Measurements from ENCODE around the gene ZNF445. TPM values are rescaled to one million over a fixed set of nuclear protein-coding genes. Genes with fewer than 3 reads are reported as not detected.
A peak's percentile ranks its signal among the peaks of the same experiment; 100 is the strongest.

ZNF445 gene
- total and polyA plus RNA-seq, 9 of the 15 experiments (the other 6 are each of a cell fraction or from before 2014, with no cell fraction given), result 1.2 to 26.9 (median 10.6) TPM

- ChIA-PET CTCF (ENCODE audit: low intra/inter-chr PET ratio) (no interaction called here), POLR2A (interaction anchor here (0.5 to 2.9 kb wide), 6 partner anchors 8 to 337 kb away, joined by 3 to 12 read pairs (median 3); partner anchors contain the start of genes KIF15 and ZNF502)
- Histone ChIP-seq H3K4me1 (replicated peaks in 1 of 2; ENCODE audit: control insufficient read depth in 2 of 2, insufficient read depth in 2 of 2, low read length in 2 of 2) (peaks cover 1 to 18% of the 10 kb centered on the region in 2 experiments; a peak in 3 of 5 replicates), H3K4me3 (no peak overlapping the region), H3K27ac (ENCODE audit: extremely low read depth, low read depth, low read length) (no peak overlapping the region), H3K27me3 (ENCODE audit: control insufficient read depth in 2 of 2, insufficient read depth in 2 of 2, low read length in 2 of 2) (no peaks in the 10 kb centered on the region), H3K9me1 (ENCODE audit: control insufficient read depth, insufficient read depth, low read length) (peaks cover 4% of the 10 kb centered on the region), H3K79me2 (ENCODE audit: control insufficient read depth, insufficient read depth, low read length) (0 out of 3 replicates have a peak, but pooled peaks cover 1% of the 10 kb centered on the region), H3K4me2 (ENCODE audit: insufficient read depth, low read length) (no peak overlapping the region), H3K36me3 (ENCODE audit: control insufficient read depth, insufficient read depth, low read length) (peaks cover 5% of the 10 kb centered on the region; the same call in 1 of the 3 replicates), H2AFZ (ENCODE audit: low read depth, low read length) (no peak overlapping the region), H4K20me1 (replicated peaks; ENCODE audit: control insufficient read depth, insufficient read depth, low read length) (no peaks in the 10 kb centered on the region), H3K9me3 (replicated peaks; ENCODE audit: control insufficient read depth, insufficient read depth, low read depth, low read length) (no peaks in the 10 kb centered on the region), H3K9ac (ENCODE audit: insufficient read depth in 1 of 2, low read depth in 2 of 2, low read length in 2 of 2) (peak overlapping the region in 1 of 2 experiments; percentile 70; a peak in 2 of 4 replicates)
- in situ Hi-C loops (cut with MboI) (no loop called here), intact Hi-C loops (cut with micrococcal nuclease) (no loop called here)
- no peak for FAIRE-seq
- ATAC-seq, result peak; percentile 8; the same call in 2 of the 3 replicates
- DNase-seq (ENCODE audit: extremely low read depth in 1 of 4, low spot score in 3 of 4), result no peak
- WGBS (ENCODE audit: insufficient coverage, low coverage, missing lambda C conversion rate), result 51% methylated on average over 3 of the region's 3 CpGs
- BruUV-seq (replicated peaks), result no TSS peak
- TF ChIP-seq TAL1 (IDR thresholded peaks at IDR 0.05), result no peak
- TF ChIP-seq ZNF124 (CRISPR knock-in tag; IDR thresholded peaks at IDR 0.05), result no peak
- TF ChIP-seq SETDB1 (IDR thresholded peaks at IDR 0.05; ENCODE audit: low read length), result no peak
- no peak for TF ChIP-seq CBX2 (IDR thresholded peaks at IDR 0.05; ENCODE audit: insufficient read depth, low read length, poor library complexity, severe bottlenecking)
- TF ChIP-seq ZNF445 (CRISPR knock-in tag; IDR thresholded peaks at IDR 0.05; ENCODE audit: low read depth), result no peak
- TF ChIP-seq PTBP1 (IDR thresholded peaks at IDR 0.05; ENCODE audit: low read depth, low read length), result no peak
- TF ChIP-seq NCOA4 (IDR thresholded peaks at IDR 0.05; ENCODE audit: partially characterized antibody), result no peak
- no peak for TF ChIP-seq TEAD2 (tag; IDR thresholded peaks at IDR 0.05)
- TF ChIP-seq BCOR (IDR thresholded peaks at IDR 0.05), result no peak
- TF ChIP-seq POLR2B (IDR thresholded peaks at IDR 0.05; ENCODE audit: low read depth, partially characterized antibody), result no peak
- no peak for TF ChIP-seq PBX2 (CRISPR knock-in tag; IDR thresholded peaks at IDR 0.05; ENCODE audit: low read depth)
- no peak for TF ChIP-seq PBX2 (tag; conservative IDR thresholded peaks at IDR 0.05; ENCODE audit: low read depth)
- TF ChIP-seq ZNF318 (IDR thresholded peaks at IDR 0.05; ENCODE audit: borderline replicate concordance in 1 of 2, low read depth in 1 of 2), result no peak
Measured at GRCh38 chr3:44424758-44425157, 52.7 kb downstream of the ZNF445 start.

Measured in K562 (cell line).